Uterus (tissue), 4 donors: Measurements from ENCODE around the gene RGL1. TPM values are rescaled to one million over a fixed set of nuclear protein-coding genes. Genes with fewer than 3 reads are reported as not detected.

Source experiments
- DNase-seq, 2 donors: peaks; one replicate each; pipeline ENCODE4 v3.0.0-alpha.2; 2019 to 2020
- H3K27ac ChIP-seq, 2 donors: fragments of 200-600 bp; sonication (generic); 1 replicate in 1 of 2; 2 replicates in 1 of 2; pipeline ENCODE4 v1.5.1; 2016 to 2018
- H3K27me3 ChIP-seq, 2 donors: fragments of 200-600 bp; sonication (generic); one replicate each; pipeline ENCODE4 v1.5.1; 2018 to 2019; ENCODE audit warnings: control low read depth in 1 of 2
- H3K36me3 ChIP-seq, 2 donors: fragments of 200-600 bp; sonication (generic); one replicate each; pipeline ENCODE4 v1.5.1; 2019; ENCODE audit warnings: control low read depth in 1 of 2
- H3K4me1 ChIP-seq, 2 donors: fragments of 200-600 bp; sonication (generic); one replicate each; pipeline ENCODE4 v1.5.1; 2018 to 2019; ENCODE audit warnings: control low read depth in 1 of 2
- H3K4me3 ChIP-seq, 2 donors: fragments of 200-600 bp; sonication (generic); 1 replicate in 1 of 2; 2 replicates in 1 of 2; pipeline ENCODE4 v1.5.1; 2018 to 2019; ENCODE audit warnings: mild to moderate bottlenecking in 1 of 2
- H3K9me3 ChIP-seq, 2 donors: fragments of 200-600 bp; sonication (generic); one replicate each; pipeline ENCODE4 v1.5.1; 2019; ENCODE audit warnings: control low read depth in 1 of 2
- CTCF ChIP-seq, 4 experiments: fragments of 200-600 bp in 2 of 4; fragments of 450-650 bp in 2 of 4; sonication (generic) in 2 of 4; IDR thresholded peaks; one replicate each; pipeline ENCODE4 v1.5.1; 2016 to 2019; ENCODE audit warnings: antibody characterized with exemption in 4 of 4, mild to moderate bottlenecking in 2 of 4, moderate library complexity in 1 of 4
- POLR2A ChIP-seq, 2 donors: fragments of 450-650 bp; IDR thresholded peaks; one replicate each; pipeline ENCODE4 v1.6.1; 2016; ENCODE audit warnings: antibody characterized with exemption in 2 of 2, mild to moderate bottlenecking in 1 of 2, moderate library complexity in 1 of 2
- intact Hi-C: fragments of 100-400 bp; cut with DNase I; formaldehyde crosslinking; loops from one replicate; pipeline ENCODE4 v1.15.1; 2023; ENCODE audit warnings: low total_unique reads
- total RNA-seq, 4 donors: library from RNA; depleted of rRNA in 3 of 4; stranded (reverse); fragments of >200 nt in 3 of 4; gene quantifications; one replicate each; pipeline versions ENCODE4 v1.1.0 to v1.2.4, GENCODE V29; 2014 to 2023
- donor health status: DM: yes; HTN: yes; CAD: no.

The RGL1 gene
- total RNA-seq, 4 donors from 2014 or later, result 6.9 to 92.9 (median 16.3) TPM

GRCh38 chr1:183883623-183884022 lies 78.7 kb downstream of the RGL1 start:
- TF ChIP-seq CTCF (IDR thresholded peaks at IDR 0.05) (no peak), POLR2A (IDR thresholded peaks at IDR 0.05) (no peak)
- Histone ChIP-seq H3K27me3 (no peaks in the 10 kb centered on the region), H3K4me1 (no peaks in the 10 kb centered on the region), H3K36me3 (no peaks in the 10 kb centered on the region), H3K9me3 (no peaks in the 10 kb centered on the region), H3K27ac (no peak overlapping the region), H3K4me3 (no peak overlapping the region)
- intact Hi-C loops, result no loop called here
- no peak for DNase-seq

GRCh38 chr1:183884526-183884925 lies 79.6 kb downstream of the RGL1 start:
- no peak overlapping the region for H3K4me3 ChIP-seq
- intact Hi-C loops, result no loop called here
- H3K27me3 ChIP-seq, result no peaks in the 10 kb centered on the region
- TF ChIP-seq POLR2A (IDR thresholded peaks at IDR 0.05) (no peak), CTCF (IDR thresholded peaks at IDR 0.05) (no peak)
- no peaks in the 10 kb centered on the region for H3K9me3 ChIP-seq
- H3K36me3 ChIP-seq, result no peaks in the 10 kb centered on the region
- no peak for DNase-seq
- H3K4me1 ChIP-seq, result no peaks in the 10 kb centered on the region
- H3K27ac ChIP-seq, result no peak overlapping the region

GRCh38 chr1:183885142-183885735 lies 80.3 kb downstream of the RGL1 start:
- H3K36me3 ChIP-seq, result no peaks in the 10 kb centered on the region
- no peaks in the 10 kb centered on the region for H3K27me3 ChIP-seq
- no peak overlapping the region for H3K27ac ChIP-seq
- H3K4me3 ChIP-seq, result no peak overlapping the region
- DNase-seq, result no peak
- TF ChIP-seq CTCF (IDR thresholded peaks at IDR 0.05) (no peak), POLR2A (IDR thresholded peaks at IDR 0.05) (no peak)
- no peaks in the 10 kb centered on the region for H3K4me1 ChIP-seq
- intact Hi-C loops, result no loop called here
- H3K9me3 ChIP-seq, result no peaks in the 10 kb centered on the region

- H3K9me3 ChIP-seq, result no peaks in the 10 kb centered on the region
- DNase-seq, result no peak
- no peaks in the 10 kb centered on the region for H3K27me3 ChIP-seq
- H3K4me3 ChIP-seq, result no peak overlapping the region
- H3K27ac ChIP-seq, result peak overlapping the region in 1 of 2 donors; percentile 74
- H3K4me1 ChIP-seq, result no peaks in the 10 kb centered on the region
- TF ChIP-seq POLR2A (IDR thresholded peaks at IDR 0.05) (no peak), CTCF (IDR thresholded peaks at IDR 0.05) (no peak)
- intact Hi-C loops, result no loop called here
- no peaks in the 10 kb centered on the region for H3K36me3 ChIP-seq
Measured at GRCh38 chr1:183886083-183886828, 81.3 kb downstream of the RGL1 start.

DNA sequence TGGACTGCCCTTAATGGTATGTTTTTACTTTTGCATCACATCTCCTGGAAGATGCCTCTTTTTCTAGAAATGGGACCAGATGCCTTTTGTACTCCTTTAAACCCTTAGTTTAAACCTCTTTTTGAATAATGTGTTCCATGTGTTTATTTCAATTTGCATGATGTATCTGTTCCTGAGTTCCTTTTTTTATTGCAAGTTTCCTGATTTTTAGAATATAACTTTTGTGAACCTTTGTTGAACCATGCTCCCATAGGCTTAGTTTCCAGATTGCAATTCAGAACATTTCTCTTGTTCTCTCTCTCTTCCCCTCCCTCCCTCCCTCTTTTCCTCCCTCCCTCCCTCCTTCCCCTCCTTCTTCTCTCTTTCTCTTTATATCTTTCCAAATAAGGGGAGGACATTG lies 81.9 kb downstream of the RGL1 start:
- H3K4me1 ChIP-seq, result no peaks in the 10 kb centered on the region
- H3K27ac ChIP-seq, result peak overlapping the region; percentile 72 to 74
- TF ChIP-seq POLR2A (IDR thresholded peaks at IDR 0.05), result no peak
- no peak for TF ChIP-seq CTCF (IDR thresholded peaks at IDR 0.05)
- intact Hi-C loops, result no loop called here
- no peaks in the 10 kb centered on the region for H3K36me3 ChIP-seq
- no peaks in the 10 kb centered on the region for H3K27me3 ChIP-seq
- H3K9me3 ChIP-seq, result no peaks in the 10 kb centered on the region
- no peak for DNase-seq
- no peak overlapping the region for H3K4me3 ChIP-seq
